HG03064 (cell line): ENCODE measurements around the gene METTL9.
"Not testable (repeated sequence)": the region's sequence is repeated elsewhere in the genome, so short reads cannot be mapped to it uniquely, and the experiment has no call there.

ENCODE experiments used
- ATAC-seq: cut with Tn5 transposase; IDR thresholded peaks from one replicate; pipeline ENCODE4 v1.9.1; 2021; ENCODE audit warnings: low read depth; ENCODE audit not compliant: unreplicated experiment

Gene METTL9

GRCh38 chr16:21573506-21573905 is 25.9 kb upstream of the METTL9 start:
- ATAC-seq, result not testable (repeated sequence)

- no peak for ATAC-seq
Measured at GRCh38 chr16:21574372-21574771, 25.0 kb upstream of the METTL9 start.

- not testable (repeated sequence) for ATAC-seq
Measured at GRCh38 chr16:21576323-21576722, 23.1 kb upstream of the METTL9 start.

GRCh38 chr16:21577487-21577886 is 21.9 kb upstream of the METTL9 start:
- ATAC-seq, result not testable (repeated sequence)

- ATAC-seq, result not testable (repeated sequence)
Measured at GRCh38 chr16:21578311-21578710, 21.1 kb upstream of the METTL9 start.

- ATAC-seq, result not testable (repeated sequence)
Measured at GRCh38 chr16:21580131-21580530, 19.2 kb upstream of the METTL9 start.

- ATAC-seq, result no peak
Measured at GRCh38 chr16:21580807-21581206, 18.6 kb upstream of the METTL9 start.

- ATAC-seq, result no peak
Measured at GRCh38 chr16:21584817-21585216, 14.6 kb upstream of the METTL9 start.

GRCh38 chr16:21588593-21588992 is 10.8 kb upstream of the METTL9 start:
- not testable (repeated sequence) for ATAC-seq

- no peak for ATAC-seq
Measured at GRCh38 chr16:21589551-21589950, 9.8 kb upstream of the METTL9 start.

- ATAC-seq, result no peak
Measured at GRCh38 chr16:21590287-21590686, 9.1 kb upstream of the METTL9 start.

GRCh38 chr16:21590796-21591195 is 8.6 kb upstream of the METTL9 start:
- ATAC-seq, result no peak

GRCh38 chr16:21592191-21592590 is 7.2 kb upstream of the METTL9 start:
- ATAC-seq, result no peak

GRCh38 chr16:21593530-21594289 is 5.7 kb upstream of the METTL9 start:
- ATAC-seq, result no peak

GRCh38 chr16:21597561-21598030 is 1.8 kb upstream of the METTL9 start:
- ATAC-seq, result no peak

- no peak for ATAC-seq
Measured at GRCh38 chr16:21598206-21598605, 1.2 kb upstream of the METTL9 start.

- ATAC-seq, result no peak
Measured at GRCh38 chr16:21598701-21599121, 666 bp upstream of the METTL9 start.

GRCh38 chr16:21600031-21600773 is 825 bp downstream of the METTL9 start:
- peak; percentile 20 for ATAC-seq

GRCh38 chr16:21602785-21603184 is 3.4 kb downstream of the METTL9 start:
- ATAC-seq, result no peak

GRCh38 chr16:21603928-21604327 is 4.6 kb downstream of the METTL9 start:
- ATAC-seq, result no peak

GRCh38 chr16:21605848-21606247 is 6.5 kb downstream of the METTL9 start:
- not testable (repeated sequence) for ATAC-seq
